ENCODE data around the gene ARFGAP3. TPM values are rescaled to one million over a fixed set of nuclear protein-coding genes. Genes with fewer than 3 reads are reported as not detected.

Gene ARFGAP3
- polyA plus RNA-seq, 1 of the 3 experiments (the other 2 are of a cell fraction): 12.6 TPM

GRCh38 chr22:42793848-42794405, 63.1 kb downstream of the ARFGAP3 start:
- POLR2A ChIA-PET: no interaction called here
- H3K4me1 ChIP-seq (ENCODE audit: control insufficient read depth in 1 of 2, insufficient read depth in 2 of 2, low read depth in 1 of 2, low read length in 1 of 2): no peaks in the 10 kb centered on the region
- H4K20me1 ChIP-seq (ENCODE audit: insufficient read depth): no peaks in the 10 kb centered on the region
- H3F3A ChIP-seq (replicated peaks; ENCODE audit: insufficient read depth): no peaks in the 10 kb centered on the region
- CTCF ChIA-PET: no interaction called here
- H3K9ac ChIP-seq: no peak overlapping the region
- H3K27ac ChIP-seq (ENCODE audit: low read depth in 2 of 2, low read length in 1 of 2): no peak overlapping the region
- H3K9me2 ChIP-seq: no peaks in the 10 kb centered on the region
- peaks cover 4 to 7% of the 10 kb centered on the region in 2 experiments for H3K36me3 ChIP-seq (replicated peaks in 1 of 2; ENCODE audit: control insufficient read depth in 1 of 2, insufficient read depth in 2 of 2, low read length in 1 of 2)
- H3K4me2 ChIP-seq: no peak overlapping the region
- no peaks in the 10 kb centered on the region for H3K79me2 ChIP-seq (ENCODE audit: insufficient read depth)
- WGBS (ENCODE audit: low lambda C conversion rate): 92% methylated on average over 4 of the region's 15 CpGs
- no peaks in the 10 kb centered on the region for H3K9me3 ChIP-seq
- H2AFZ ChIP-seq (ENCODE audit: low read depth): no peak overlapping the region
- H3K27me3 ChIP-seq (ENCODE audit: insufficient read depth): no peaks in the 10 kb centered on the region
- H3K4me3 ChIP-seq (ENCODE audit: low read depth in 2 of 2, low read length in 1 of 2): no peak overlapping the region
- TF ChIP-seq CTCF (IDR thresholded peaks at IDR 0.05): no peak
- no peak for TF ChIP-seq MAX (IDR thresholded peaks at IDR 0.05; ENCODE audit: low read depth)
- TF ChIP-seq MEF2A (IDR thresholded peaks at IDR 0.05; ENCODE audit: borderline replicate concordance, low read depth): no peak
- TF ChIP-seq TCF12 (IDR thresholded peaks at IDR 0.05): no peak
- no peak for TF ChIP-seq TAF1 (IDR thresholded peaks at IDR 0.05; ENCODE audit: borderline replicate concordance, low read depth, low read length)
- TF ChIP-seq USF2 (IDR thresholded peaks at IDR 0.05; ENCODE audit: borderline replicate concordance, low read depth, low read length): no peak
- no peak for TF ChIP-seq FOXM1 (IDR thresholded peaks at IDR 0.05; ENCODE audit: low read depth)
- TF ChIP-seq SIN3A (IDR thresholded peaks at IDR 0.05; ENCODE audit: borderline replicate concordance, low read depth, low read length): no peak
- no peak for TF ChIP-seq RCOR1 (IDR thresholded peaks at IDR 0.05; ENCODE audit: low read length)
- no peak for TF ChIP-seq ELF1 (IDR thresholded peaks at IDR 0.05)
- TF ChIP-seq YY1 (IDR thresholded peaks at IDR 0.05; ENCODE audit: low read depth): no peak
- TF ChIP-seq FOSL2 (IDR thresholded peaks at IDR 0.05; ENCODE audit: borderline replicate concordance, low read depth): no peak
- TF ChIP-seq FOXJ3 (CRISPR knock-in tag; IDR thresholded peaks at IDR 0.05): no peak
- TF ChIP-seq EZH2phosphoT487 (IDR thresholded peaks at IDR 0.05; ENCODE audit: borderline replicate concordance, low read depth): no peak
- no peak for TF ChIP-seq GABPA (IDR thresholded peaks at IDR 0.05; ENCODE audit: low read depth)
- no peak for DNase-seq

All from SK-N-SH (cell line).